SJCRH30 (cell line): ENCODE results near the gene LITAF. TPM values are rescaled to one million over a fixed set of nuclear protein-coding genes. Genes with fewer than 3 reads are reported as not detected.
"Not testable (repeated sequence)": the region's sequence is repeated elsewhere in the genome, so short reads cannot be mapped to it uniquely, and the experiment has no call there.

Experiments used
- DNase-seq, 2 experiments: peaks; one replicate each; pipeline ENCODE4 v3.0.0-alpha.2; 2015 to 2020
- H3K27ac ChIP-seq: fragments of 250-450 bp; sonication (Bioruptor Pico); 2 replicates; pipeline ENCODE4 v1.5.1; 2020; ENCODE audit warnings: mild to moderate bottlenecking, moderate library complexity
- H3K27me3 ChIP-seq: fragments of 250-450 bp; sonication (Bioruptor Pico); 2 replicates; pipeline ENCODE4 v1.5.1; 2020; ENCODE audit warnings: mild to moderate bottlenecking, moderate library complexity
- H3K36me3 ChIP-seq: fragments of 250-450 bp; sonication (Bioruptor Pico); 2 replicates; pipeline ENCODE4 v1.5.1; 2020; ENCODE audit warnings: mild to moderate bottlenecking, moderate library complexity
- H3K4me1 ChIP-seq: fragments of 250-450 bp; sonication (Bioruptor Pico); 2 replicates; pipeline ENCODE4 v1.5.1; 2020; ENCODE audit warnings: mild to moderate bottlenecking, moderate library complexity
- H3K4me3 ChIP-seq: fragments of 250-450 bp; sonication (Bioruptor Pico); 2 replicates; pipeline ENCODE4 v1.5.1; 2020; ENCODE audit warnings: mild to moderate bottlenecking, moderate library complexity
- H3K9me3 ChIP-seq: fragments of 250-450 bp; sonication (Bioruptor Pico); replicated peaks from 2 replicates; pipeline ENCODE4 v1.5.1; 2020; ENCODE audit warnings: mild to moderate bottlenecking, moderate library complexity
- total RNA-seq: library from RNA; depleted of rRNA; stranded (reverse); fragments of >200 nt; shearing (Covaris generic); gene quantifications from 2 replicates; pipeline ENCODE4 v1.2.3, GENCODE V29; 2014

LITAF gene
- total RNA-seq, 1 experiment from 2014 or later: 49.8 TPM

GRCh38 chr16:11526655-11527350, 59.9 kb downstream of the LITAF start:
- Histone ChIP-seq H3K27ac (no peak overlapping the region), H3K36me3 (no peaks in the 10 kb centered on the region), H3K4me3 (no peak overlapping the region), H3K4me1 (no peaks in the 10 kb centered on the region), H3K9me3 (no peaks in the 10 kb centered on the region), H3K27me3 (no peaks in the 10 kb centered on the region)
- DNase-seq: no peak

- Histone ChIP-seq H3K27me3 (no peaks in the 10 kb centered on the region), H3K36me3 (no peaks in the 10 kb centered on the region), H3K27ac (no peak overlapping the region), H3K9me3 (no peaks in the 10 kb centered on the region), H3K4me3 (no peak overlapping the region), H3K4me1 (no peaks in the 10 kb centered on the region)
- DNase-seq: no peak
Observed at GRCh38 chr16:11524098-11524760, 62.5 kb downstream of the LITAF start.

- no peaks in the 10 kb centered on the region for H3K9me3 ChIP-seq
- H3K4me3 ChIP-seq: no peak overlapping the region
- no peak overlapping the region for H3K27ac ChIP-seq
- no peaks in the 10 kb centered on the region for H3K4me1 ChIP-seq
- no peaks in the 10 kb centered on the region for H3K36me3 ChIP-seq
- H3K27me3 ChIP-seq: no peaks in the 10 kb centered on the region
- no peak for DNase-seq
Observed at GRCh38 chr16:11521055-11521454, 65.7 kb downstream of the LITAF start.

- Histone ChIP-seq H3K9me3 (no peaks in the 10 kb centered on the region), H3K27me3 (no peaks in the 10 kb centered on the region), H3K4me1 (no peaks in the 10 kb centered on the region), H3K4me3 (no peak overlapping the region), H3K36me3 (no peaks in the 10 kb centered on the region), H3K27ac (no peak overlapping the region)
- DNase-seq: no peak
Observed at GRCh38 chr16:11520442-11520841, 66.3 kb downstream of the LITAF start.

GRCh38 chr16:11517961-11518360, 68.8 kb downstream of the LITAF start:
- H3K4me1 ChIP-seq: no peaks in the 10 kb centered on the region
- no peaks in the 10 kb centered on the region for H3K36me3 ChIP-seq
- H3K9me3 ChIP-seq: no peaks in the 10 kb centered on the region
- no peaks in the 10 kb centered on the region for H3K27me3 ChIP-seq
- H3K27ac ChIP-seq: no peak overlapping the region
- no peak for DNase-seq
- H3K4me3 ChIP-seq: no peak overlapping the region

GRCh38 chr16:11515540-11516430, 70.9 kb downstream of the LITAF start:
- Histone ChIP-seq H3K4me1 (no peaks in the 10 kb centered on the region), H3K27me3 (no peaks in the 10 kb centered on the region), H3K4me3 (no peak overlapping the region), H3K27ac (no peak overlapping the region), H3K9me3 (no peaks in the 10 kb centered on the region), H3K36me3 (no peaks in the 10 kb centered on the region)
- DNase-seq: no peak

GRCh38 chr16:11514283-11514682, 72.4 kb downstream of the LITAF start:
- no peak for DNase-seq
- no peaks in the 10 kb centered on the region for H3K27me3 ChIP-seq

GRCh38 chr16:11513366-11513765, 73.4 kb downstream of the LITAF start:
- not testable (repeated sequence) for H3K27ac ChIP-seq, DNase-seq, H3K27me3 ChIP-seq

More at GRCh38 chr16:11514283-11514682, 72.4 kb downstream of the LITAF start:
- no peaks in the 10 kb centered on the region for H3K9me3 ChIP-seq
- H3K27ac ChIP-seq: no peak overlapping the region
- no peaks in the 10 kb centered on the region for H3K4me1 ChIP-seq
- no peaks in the 10 kb centered on the region for H3K36me3 ChIP-seq
- H3K4me3 ChIP-seq: no peak overlapping the region

GRCh38 chr16:11511801-11512200, 74.9 kb downstream of the LITAF start:
- Histone ChIP-seq H3K4me3 (no peak overlapping the region), H3K27ac (no peak overlapping the region), H3K9me3 (no peaks in the 10 kb centered on the region), H3K27me3 (no peaks in the 10 kb centered on the region), H3K36me3 (no peaks in the 10 kb centered on the region), H3K4me1 (no peaks in the 10 kb centered on the region)
- DNase-seq: no peak

More at GRCh38 chr16:11513366-11513765, 73.4 kb downstream of the LITAF start:
- H3K9me3 ChIP-seq, H3K36me3 ChIP-seq, H3K4me3 ChIP-seq, H3K4me1 ChIP-seq: not testable (repeated sequence)

- H3K36me3 ChIP-seq: no peaks in the 10 kb centered on the region
- DNase-seq: no peak
- no peak overlapping the region for H3K27ac ChIP-seq
- H3K27me3 ChIP-seq: no peaks in the 10 kb centered on the region
- H3K4me1 ChIP-seq: no peaks in the 10 kb centered on the region
- no peaks in the 10 kb centered on the region for H3K9me3 ChIP-seq
- no peak overlapping the region for H3K4me3 ChIP-seq
Observed at GRCh38 chr16:11511328-11511727, 75.4 kb downstream of the LITAF start.

GRCh38 chr16:11510178-11510973, 76.3 kb downstream of the LITAF start:
- H3K27me3 ChIP-seq: no peaks in the 10 kb centered on the region
- H3K36me3 ChIP-seq: no peaks in the 10 kb centered on the region
- no peak overlapping the region for H3K4me3 ChIP-seq
- no peak for DNase-seq
- H3K4me1 ChIP-seq: no peaks in the 10 kb centered on the region
- no peaks in the 10 kb centered on the region for H3K9me3 ChIP-seq
- no peak overlapping the region for H3K27ac ChIP-seq

GRCh38 chr16:11507991-11508390, 78.7 kb downstream of the LITAF start:
- Histone ChIP-seq H3K4me3 (no peak overlapping the region), H3K27ac (no peak overlapping the region)
- no peak for DNase-seq

GRCh38 chr16:11507350-11507749, 79.4 kb downstream of the LITAF start:
- H3K4me3 ChIP-seq: no peak overlapping the region
- no peaks in the 10 kb centered on the region for H3K9me3 ChIP-seq
- H3K27ac ChIP-seq: no peak overlapping the region
- no peak for DNase-seq
- no peaks in the 10 kb centered on the region for H3K36me3 ChIP-seq
- no peaks in the 10 kb centered on the region for H3K4me1 ChIP-seq
- H3K27me3 ChIP-seq: no peaks in the 10 kb centered on the region; the same call in 1 of the 2 replicates

More at GRCh38 chr16:11507991-11508390, 78.7 kb downstream of the LITAF start:
- Histone ChIP-seq H3K27me3 (no peaks in the 10 kb centered on the region; the same call in 1 of the 2 replicates), H3K9me3 (no peaks in the 10 kb centered on the region), H3K36me3 (no peaks in the 10 kb centered on the region), H3K4me1 (no peaks in the 10 kb centered on the region)

GRCh38 chr16:11506741-11507305, 79.9 kb downstream of the LITAF start:
- Histone ChIP-seq H3K4me1 (no peaks in the 10 kb centered on the region), H3K27ac (no peak overlapping the region), H3K9me3 (no peaks in the 10 kb centered on the region), H3K4me3 (no peak overlapping the region), H3K36me3 (no peaks in the 10 kb centered on the region), H3K27me3 (no peaks in the 10 kb centered on the region; the same call in 1 of the 2 replicates)
- no peak for DNase-seq
